WTC11 (cell line): ENCODE measurements around the gene LZIC. TPM values are rescaled to one million over a fixed set of nuclear protein-coding genes. Genes with fewer than 3 reads are reported as not detected.
A peak's percentile ranks its signal among the peaks of the same experiment; 100 is the strongest.

Experiments
- ATAC-seq: fragments of 200-7000 bp; cut with Tn5 transposase; 2 replicates; pipeline ENCODE4 v1.10.0; 2021; ENCODE audit warnings: mild to moderate bottlenecking, moderate library complexity
- CTCF ChIA-PET: fragments of 300-600 bp; sonication (Branson Sonifier 250); formaldehyde crosslinking; loops from one replicate; lab custom pipeline; 2021; ENCODE audit warnings: antibody characterized with exemption; lab: Charles Lee
- POLR2A ChIA-PET: fragments of 350-600 bp; sonication (Branson Sonifier 250); formaldehyde crosslinking; loops from one replicate; lab custom pipeline; 2021; ENCODE audit warnings: antibody characterized with exemption; lab: Charles Lee
- DNase-seq: peaks from one replicate; pipeline ENCODE4 v3.0.0; 2021; ENCODE audit warnings: low spot score
- H3K27ac Mint-ChIP-seq: 2 replicates; pipeline ENCODE4 v1.8.0; 2021; ENCODE audit warnings: mixed read lengths
- H3K27me3 Mint-ChIP-seq: 2 replicates; pipeline ENCODE4 v1.8.0; 2021; ENCODE audit warnings: low read depth, mild to moderate bottlenecking, moderate library complexity, mixed read lengths
- H3K36me3 Mint-ChIP-seq: 2 replicates; pipeline ENCODE4 v1.8.0; 2021; ENCODE audit warnings: mixed read lengths
- H3K4me1 Mint-ChIP-seq: 2 replicates; pipeline ENCODE4 v1.8.0; 2022; ENCODE audit warnings: mixed read lengths
- H3K4me3 Mint-ChIP-seq: 2 replicates; pipeline ENCODE4 v1.8.0; 2021; ENCODE audit warnings: mild to moderate bottlenecking, moderate library complexity, mixed read lengths
- H3K9me3 Mint-ChIP-seq: 2 replicates; pipeline ENCODE4 v1.8.0; 2021; ENCODE audit warnings: mixed read lengths
- AR ChIP-seq: fragments of 250-450 bp; sonication (Bioruptor Pico); IDR thresholded peaks from 2 replicates; pipeline ENCODE4 v1.9.0; 2021; ENCODE audit warnings: mild to moderate bottlenecking
- ATF1 ChIP-seq: sonication (generic); formaldehyde crosslinking; IDR thresholded peaks from 2 replicates; pipeline ENCODE4 v1.8.1; 2023; ENCODE audit warnings: mild to moderate bottlenecking, moderate library complexity, missing genetic modification reagents
- ERG ChIP-seq: fragments of 250-450 bp; sonication (Bioruptor Pico); IDR thresholded peaks from 2 replicates; pipeline ENCODE4 v1.8.0; 2021; ENCODE audit warnings: mild to moderate bottlenecking
- ETV6 ChIP-seq: sonication (generic); formaldehyde crosslinking; IDR thresholded peaks from 2 replicates; pipeline ENCODE4 v1.8.1; 2022; ENCODE audit warnings: mild to moderate bottlenecking, missing genetic modification reagents
- FOXJ3 ChIP-seq: sonication (generic); formaldehyde crosslinking; IDR thresholded peaks from 2 replicates; pipeline ENCODE4 v1.9.0; 2021; ENCODE audit warnings: missing genetic modification reagents, mild to moderate bottlenecking, borderline replicate concordance
- FOXP4 ChIP-seq: sonication (generic); formaldehyde crosslinking; IDR thresholded peaks from 2 replicates; pipeline ENCODE4 v1.8.0; 2022; ENCODE audit warnings: mild to moderate bottlenecking, missing genetic modification reagents
- JUN ChIP-seq: sonication (generic); formaldehyde crosslinking; IDR thresholded peaks from 2 replicates; pipeline ENCODE4 v1.8.0; 2023; ENCODE audit warnings: mild to moderate bottlenecking, missing genetic modification reagents
- MLX ChIP-seq: sonication (generic); formaldehyde crosslinking; IDR thresholded peaks from 2 replicates; pipeline ENCODE4 v1.8.1; 2023; ENCODE audit warnings: mild to moderate bottlenecking, missing genetic modification reagents, moderate library complexity
- PRDM15 ChIP-seq: sonication (generic); formaldehyde crosslinking; IDR thresholded peaks from 2 replicates; pipeline ENCODE4 v1.8.0; 2022; ENCODE audit warnings: missing genetic modification reagents
- PREB ChIP-seq: sonication (generic); formaldehyde crosslinking; IDR thresholded peaks from 2 replicates; pipeline ENCODE4 v1.8.1; 2022; ENCODE audit warnings: mild to moderate bottlenecking, missing genetic modification reagents, moderate library complexity, borderline replicate concordance
- SMAD4 ChIP-seq: sonication (generic); formaldehyde crosslinking; IDR thresholded peaks from 2 replicates; pipeline ENCODE4 v1.8.0; 2022; ENCODE audit warnings: mild to moderate bottlenecking, missing genetic modification reagents
- TCF7 ChIP-seq: sonication (generic); formaldehyde crosslinking; IDR thresholded peaks from 2 replicates; pipeline ENCODE4 v1.8.0; 2022; ENCODE audit warnings: mild to moderate bottlenecking, low read depth, missing genetic modification reagents, moderate library complexity
- TEAD4 ChIP-seq: sonication (generic); formaldehyde crosslinking; IDR thresholded peaks from 2 replicates; pipeline ENCODE4 v1.8.0; 2022; ENCODE audit warnings: mild to moderate bottlenecking, missing genetic modification reagents
- TP53 ChIP-seq: sonication (generic); formaldehyde crosslinking; IDR thresholded peaks from 2 replicates; pipeline ENCODE4 v1.8.1; 2023; ENCODE audit warnings: mild to moderate bottlenecking, missing genetic modification reagents
- USF1 ChIP-seq: sonication (generic); formaldehyde crosslinking; IDR thresholded peaks from 2 replicates; pipeline ENCODE4 v1.8.0; 2022; ENCODE audit warnings: mild to moderate bottlenecking, missing genetic modification reagents
- USF2 ChIP-seq: sonication (generic); formaldehyde crosslinking; IDR thresholded peaks from 2 replicates; pipeline ENCODE4 v1.8.1; 2023; ENCODE audit warnings: mild to moderate bottlenecking, missing genetic modification reagents, moderate library complexity
- ZNF219 ChIP-seq: sonication (generic); formaldehyde crosslinking; IDR thresholded peaks from 2 replicates; pipeline ENCODE4 v1.8.0; 2023; ENCODE audit warnings: missing genetic modification reagents, mild to moderate bottlenecking, borderline replicate concordance
- total RNA-seq: library from RNA; stranded (reverse); gene quantifications from 3 replicates; pipeline ENCODE4 v1.2.3, GENCODE V29; 2021

Gene LZIC
- total RNA-seq, 1 experiment from 2014 or later, result 16.9 TPM

GRCh38 chr1:9894115-9894514, 49.1 kb downstream of the LZIC start (continued):
- TF ChIP-seq USF2 (CRISPR knock-in tag), result no peak
- TF ChIP-seq TEAD4 (CRISPR knock-in tag), result no peak
- TF ChIP-seq FOXJ3 (CRISPR knock-in tag), result no peak
- no peak for TF ChIP-seq ETV6 (CRISPR knock-in tag)
- no peak for TF ChIP-seq AR (CRISPR knock-in tag)
- TF ChIP-seq ZNF219 (CRISPR knock-in tag), result no peak

GRCh38 chr1:9892563-9893528, 50.3 kb downstream of the LZIC start:
- POLR2A ChIA-PET, result interaction anchor here (0.6 to 1.1 kb wide), 2 partner anchors 114 to 669 kb away, joined by 3 to 5 read pairs; no protein-coding TSS in a partner anchor
- CTCF ChIA-PET, result interaction anchor here (0.9 kb wide), 2 partner anchors 23 to 50 kb away, joined by 3 read pairs; partner anchors contain the start of genes LZIC and NMNAT1
- ATAC-seq (no peak), DNase-seq (no peak)
- H3K27me3 Mint-ChIP-seq, result no peaks in the 10 kb centered on the region
- no peak overlapping the region for H3K4me3 Mint-ChIP-seq
- no peak for TF ChIP-seq ERG
- H3K36me3 Mint-ChIP-seq, result no peaks in the 10 kb centered on the region
- H3K4me1 Mint-ChIP-seq, result peaks cover 44% of the 10 kb centered on the region
- no peaks in the 10 kb centered on the region for H3K9me3 Mint-ChIP-seq
- H3K27ac Mint-ChIP-seq, result peak overlapping the region; percentile 62

GRCh38 chr1:9891207-9891606, 52.0 kb downstream of the LZIC start:
- Mint-ChIP-seq H3K27ac (peak overlapping the region; percentile 89), H3K27me3 (no peaks in the 10 kb centered on the region), H3K9me3 (no peaks in the 10 kb centered on the region), H3K4me3 (no peak overlapping the region), H3K36me3 (no peaks in the 10 kb centered on the region), H3K4me1 (peaks cover 46% of the 10 kb centered on the region)
- DNase-seq (no peak), ATAC-seq (no peak)
- CTCF ChIA-PET, result interaction anchor here (0.7 to 2.0 kb wide), 6 partner anchors 15 to 460 kb away, joined by 3 to 5 read pairs (median 4); no protein-coding TSS in a partner anchor
- POLR2A ChIA-PET, result no interaction called here
- TF ChIP-seq PRDM15 (CRISPR knock-in tag) (no peak), FOXP4 (CRISPR knock-in tag) (no peak), JUN (CRISPR knock-in tag) (no peak), ATF1 (CRISPR knock-in tag) (no peak), SMAD4 (no peak), TCF7 (CRISPR knock-in tag) (no peak), TEAD4 (CRISPR knock-in tag) (no peak), MLX (CRISPR knock-in tag) (no peak), USF1 (CRISPR knock-in tag) (no peak), FOXJ3 (CRISPR knock-in tag) (no peak), TP53 (CRISPR knock-in tag) (no peak), PREB (CRISPR knock-in tag) (no peak)
